HCT116 (cell line): Measurements from ENCODE around the gene DAPK2. TPM values are rescaled to one million over a fixed set of nuclear protein-coding genes. Genes with fewer than 3 reads are reported as not detected.

Experiments used
- ATAC-seq: fragments of 200-7000 bp; cut with Tn5 transposase; 2 replicates; pipeline ENCODE4 v1.9.1; 2020; ENCODE audit warnings: mild to moderate bottlenecking, moderate library complexity
- BruUV-seq: library from RNA; stranded (reverse); fragments of 400-500 nt; replicated peaks from 2 replicates; lab custom pipeline; 2021; lab: Mats Ljungman, UMichigan
- CTCF ChIA-PET: fragments of 300-600 bp; sonication (Branson Sonifier 250); formaldehyde crosslinking; loops from one replicate; lab custom pipeline; 2021; ENCODE audit warnings: antibody characterized with exemption; lab: Charles Lee
- POLR2A ChIA-PET: fragments of 300-600, 350-600 bp; sonication (Branson Sonifier 250); formaldehyde crosslinking; loops from one replicate; lab custom pipeline; 2021; ENCODE audit warnings: antibody characterized with exemption; lab: Charles Lee
- RAD21 ChIA-PET, 2 experiments: fragments of 300-600 bp; sonication (Branson Sonifier 250); formaldehyde crosslinking; loops; one replicate each; lab custom pipeline; 2023; ENCODE audit warnings: low total read pairs in 2 of 2; ENCODE audit not compliant: uncharacterized antibody in 2 of 2, unreplicated experiment in 2 of 2, low non-redundant PET in 1 of 2; lab: Charles Lee
- DNase-seq: peaks from one replicate; pipeline ENCODE4 v3.0.0-alpha.2; 2010; ENCODE audit warnings: low read depth, low spot score
- H2AFZ ChIP-seq: fragments of 200-600 bp; shearing (Covaris generic), sonication (generic); 2 replicates; pipeline ENCODE4 v1.6.1; 2017; ENCODE audit warnings: low read depth, mixed run types, mixed read lengths, antibody characterized with exemption, low read length; ENCODE audit not compliant: poor library complexity, severe bottlenecking
- H3K27ac ChIP-seq: 2 replicates; pipeline ENCODE4 v1.5.1; 2012; ENCODE audit warnings: low read depth, low read length
- H3K27me3 ChIP-seq: fragments of 200-600 bp; sonication (generic); 2 replicates; pipeline ENCODE4 v1.6.1; 2016; ENCODE audit warnings: mixed run types, low read length, mixed read lengths; ENCODE audit not compliant: insufficient read depth
- H3K36me3 ChIP-seq, 2 experiments: fragments of 200-500 bp in 1 of 2; fragments of 200-600 bp in 1 of 2; sonication (Bioruptor generic) in 1 of 2; sonication (generic) in 1 of 2; 2 replicates each; pipeline versions ENCODE4 v1.5.1 to v1.6.1; 2014 to 2016; ENCODE audit warnings: low read length in 2 of 2, inconsistent platforms in 1 of 2, mixed read lengths in 1 of 2, mixed run types in 1 of 2; ENCODE audit not compliant: insufficient read depth in 2 of 2, control insufficient read depth in 1 of 2
- H3K4me1 ChIP-seq, 2 experiments: fragments of 200-600 bp in 1 of 2; sonication (generic) in 1 of 2; 2 replicates each; pipeline versions ENCODE4 v1.5.1 to v1.6.1; 2012 to 2017; ENCODE audit warnings: low read length in 2 of 2, inconsistent platforms in 1 of 2, mild to moderate bottlenecking in 1 of 2, mixed read lengths in 1 of 2, mixed run types in 1 of 2, moderate library complexity in 1 of 2; ENCODE audit not compliant: insufficient read depth in 2 of 2, control insufficient read depth in 1 of 2
- H3K4me2 ChIP-seq: fragments of 200-600 bp; sonication (generic); 2 replicates; pipeline ENCODE4 v1.6.1; 2017; ENCODE audit warnings: mixed run types, low read length, mixed read lengths
- H3K4me3 ChIP-seq, 2 experiments: fragments of 200-600 bp in 1 of 2; sonication (generic) in 1 of 2; replicated peaks in 1 of 2; 2 replicates each; pipeline ENCODE4 v1.5.1; 2011 to 2016; ENCODE audit warnings: low read length in 2 of 2, control low read depth in 1 of 2, low read depth in 1 of 2, mild to moderate bottlenecking in 1 of 2, mixed read lengths in 1 of 2, mixed run types in 1 of 2
- H3K79me2 ChIP-seq: fragments of 200-600 bp; sonication (generic); 2 replicates; pipeline ENCODE4 v1.6.1; 2017; ENCODE audit warnings: mild to moderate bottlenecking, mixed run types, low read length, moderate library complexity, mixed read lengths; ENCODE audit not compliant: insufficient read depth
- H3K9ac ChIP-seq: fragments of 200-600 bp; sonication (generic); 2 replicates; pipeline ENCODE4 v1.6.1; 2016; ENCODE audit warnings: low read length, mixed read lengths
- H3K9me2 ChIP-seq: fragments of 200-600 bp; sonication (generic), shearing (Covaris generic); 2 replicates; pipeline ENCODE4 v1.6.1; 2017; ENCODE audit warnings: mixed run types, mild to moderate bottlenecking, moderate library complexity; ENCODE audit not compliant: insufficient read depth
- H3K9me3 ChIP-seq, 2 experiments: fragments of 200-500 bp in 1 of 2; fragments of 200-600 bp in 1 of 2; sonication (Bioruptor generic) in 1 of 2; sonication (generic) in 1 of 2; 2 replicates each; pipeline ENCODE4 v1.6.1; 2014 to 2017; ENCODE audit warnings: low read length in 2 of 2, mixed read lengths in 2 of 2, inconsistent platforms in 1 of 2, low read depth in 1 of 2, mild to moderate bottlenecking in 1 of 2, mixed run types in 1 of 2, moderate library complexity in 1 of 2; ENCODE audit not compliant: control insufficient read depth in 1 of 2, insufficient read depth in 1 of 2
- H4K20me1 ChIP-seq: fragments of 200-600 bp; sonication (generic), shearing (Covaris generic); 2 replicates; pipeline ENCODE4 v1.6.1; 2017; ENCODE audit warnings: mixed run types, mild to moderate bottlenecking, moderate library complexity; ENCODE audit not compliant: insufficient read depth
- ATF3 ChIP-seq: IDR thresholded peaks from 2 replicates; pipeline ENCODE4 v1.6.1; 2012
- CBX3 ChIP-seq: IDR thresholded peaks from 2 replicates; pipeline ENCODE4 v1.6.1; 2012; ENCODE audit warnings: low read depth
- CTCF ChIP-seq, 3 experiments: fragments of 200-600 bp in 1 of 3; sonication (generic) in 1 of 3; IDR thresholded peaks in 2 of 3; conservative IDR thresholded peaks in 1 of 3; 2 replicates each; pipeline ENCODE4 v1.5.1; 2012 to 2017; ENCODE audit warnings: low read depth in 2 of 3, low read length in 2 of 3, antibody characterized with exemption in 1 of 3, borderline replicate concordance in 1 of 3, control low read depth in 1 of 3, mild to moderate bottlenecking in 1 of 3, mixed read lengths in 1 of 3, mixed run types in 1 of 3, moderate library complexity in 1 of 3; ENCODE audit not compliant: insufficient read depth in 1 of 3
- ELF1 ChIP-seq: IDR thresholded peaks from 2 replicates; pipeline ENCODE4 v1.6.1; 2012; ENCODE audit warnings: low read depth, borderline replicate concordance
- EZH2 ChIP-seq: fragments of 200-600 bp; sonication (generic); IDR thresholded peaks from 2 replicates; pipeline ENCODE4 v1.6.1; 2017; ENCODE audit warnings: antibody characterized with exemption, mixed run types
- EZH2phosphoT487 ChIP-seq: fragments of 200-600 bp; IDR thresholded peaks from 2 replicates; pipeline ENCODE4 v1.6.1; 2018; ENCODE audit warnings: antibody characterized with exemption, borderline replicate concordance
- FOSL1 ChIP-seq: IDR thresholded peaks from 2 replicates; pipeline ENCODE4 v1.6.1; 2012; ENCODE audit warnings: low read depth
- JUND ChIP-seq: IDR thresholded peaks from 2 replicates; pipeline ENCODE4 v1.6.1; 2012
- MAX ChIP-seq: IDR thresholded peaks from 2 replicates; pipeline ENCODE4 v1.6.1; 2012
- POLR2A ChIP-seq: IDR thresholded peaks from 2 replicates; pipeline ENCODE4 v1.7.0; 2011; ENCODE audit warnings: borderline replicate concordance; ENCODE audit not compliant: insufficient read depth, insufficient read length; ENCODE audit errors: extremely low read depth
- POLR2AphosphoS5 ChIP-seq: IDR thresholded peaks from 2 replicates; pipeline ENCODE4 v1.6.1; 2011; ENCODE audit warnings: mild to moderate bottlenecking, low read depth, low read length, moderate library complexity
- RAD21 ChIP-seq: IDR thresholded peaks from 2 replicates; pipeline ENCODE4 v1.6.1; 2012; ENCODE audit warnings: low read depth, mild to moderate bottlenecking
- REST ChIP-seq: IDR thresholded peaks from 2 replicates; pipeline ENCODE4 v1.6.1; 2012; ENCODE audit warnings: low read depth
- SIN3A ChIP-seq: IDR thresholded peaks from 2 replicates; pipeline ENCODE4 v1.6.1; 2012; ENCODE audit warnings: low read depth
- SP1 ChIP-seq: IDR thresholded peaks from 2 replicates; pipeline ENCODE4 v1.6.1; 2012; ENCODE audit warnings: low read depth
- SRF ChIP-seq: IDR thresholded peaks from 2 replicates; pipeline ENCODE4 v1.6.1; 2012; ENCODE audit warnings: low read depth
- TCF7L2 ChIP-seq: IDR thresholded peaks from 2 replicates; pipeline ENCODE4 v1.7.0; 2011; ENCODE audit warnings: borderline replicate concordance, inconsistent platforms; ENCODE audit not compliant: insufficient read depth, insufficient read length; ENCODE audit errors: extremely low read depth
- ZBTB33 ChIP-seq: IDR thresholded peaks from 2 replicates; pipeline ENCODE4 v1.6.1; 2011; ENCODE audit warnings: mild to moderate bottlenecking, low read length, moderate library complexity; ENCODE audit not compliant: insufficient replicate concordance; ENCODE audit errors: extremely low read depth
- ZFX ChIP-seq: fragments of 450-650 bp; IDR thresholded peaks from 2 replicates; pipeline ENCODE4 v1.6.1; 2017
- intact Hi-C: fragments of 100-400 bp; cut with micrococcal nuclease; formaldehyde crosslinking; loops from 2 replicates; pipeline ENCODE4 v1.10.0; 2022
- total RNA-seq: library from RNA; stranded (reverse); gene quantifications from one replicate; pipeline ENCODE4 v1.2.1, GENCODE V29; 2021; ENCODE audit not compliant: unreplicated experiment

Gene DAPK2
- total RNA-seq, 1 experiment from 2014 or later = 4.8 TPM

GRCh38 chr15:63979262-63979793, 67.0 kb downstream of the DAPK2 start:
- H3K4me1 ChIP-seq = no peaks in the 10 kb centered on the region
- no peaks in the 10 kb centered on the region for H3K9me3 ChIP-seq
- no peak overlapping the region for H3K9ac ChIP-seq
- no peak for TF ChIP-seq POLR2AphosphoS5
- no peak for TF ChIP-seq CTCF (IDR thresholded peaks at IDR 0.05 in 2 of 3, conservative IDR thresholded peaks at IDR 0.05 in 1 of 3; ENCODE audit: borderline replicate concordance in 1 of 3, insufficient read depth in 1 of 3, low read depth in 2 of 3, low read length in 2 of 3)
- no peak for TF ChIP-seq POLR2A
- no peak for TF ChIP-seq EZH2phosphoT487
- TF ChIP-seq JUND = no peak
- TF ChIP-seq SIN3A = no peak
- TF ChIP-seq TCF7L2 = no peak
- no peak for TF ChIP-seq EZH2
- no peak for TF ChIP-seq MAX
- no peak for TF ChIP-seq REST
- no peak for TF ChIP-seq ZFX
- no peak for TF ChIP-seq CBX3
- no peak for TF ChIP-seq ZBTB33
- TF ChIP-seq SP1 = no peak
- TF ChIP-seq RAD21 = no peak
- TF ChIP-seq FOSL1 = no peak
- TF ChIP-seq ELF1 = no peak
- no peak for TF ChIP-seq SRF
- TF ChIP-seq ATF3 = no peak
- DNase-seq (no peak), ATAC-seq (no peak)
- H3K4me3 ChIP-seq = no peak overlapping the region
- no peak overlapping the region for H2AFZ ChIP-seq
- no peaks in the 10 kb centered on the region for H3K27me3 ChIP-seq
- CTCF ChIA-PET = no interaction called here
- H3K79me2 ChIP-seq = no peaks in the 10 kb centered on the region
- RAD21 ChIA-PET = no interaction called here
- H3K36me3 ChIP-seq = no peaks in the 10 kb centered on the region
- POLR2A ChIA-PET = no interaction called here
- BruUV-seq = no TSS peak
- H4K20me1 ChIP-seq = no peaks in the 10 kb centered on the region
- intact Hi-C loops = no loop called here
- no peaks in the 10 kb centered on the region for H3K9me2 ChIP-seq
- H3K27ac ChIP-seq = no peak overlapping the region
- H3K4me2 ChIP-seq = no peak overlapping the region
